WTC11 (cell line): ENCODE results near the gene SPATA6. TPM values are rescaled to one million over a fixed set of nuclear protein-coding genes. Genes with fewer than 3 reads are reported as not detected.

ENCODE experiments used
- ATAC-seq: fragments of 200-7000 bp; cut with Tn5 transposase; 2 replicates; pipeline ENCODE4 v1.10.0; 2021; ENCODE audit warnings: mild to moderate bottlenecking, moderate library complexity
- CTCF ChIA-PET: fragments of 300-600 bp; sonication (Branson Sonifier 250); formaldehyde crosslinking; loops from one replicate; lab custom pipeline; 2021; ENCODE audit warnings: antibody characterized with exemption; lab: Charles Lee
- POLR2A ChIA-PET: fragments of 350-600 bp; sonication (Branson Sonifier 250); formaldehyde crosslinking; loops from one replicate; lab custom pipeline; 2021; ENCODE audit warnings: antibody characterized with exemption; lab: Charles Lee
- DNase-seq: peaks from one replicate; pipeline ENCODE4 v3.0.0; 2021; ENCODE audit warnings: low spot score
- H3K27ac Mint-ChIP-seq: 2 replicates; pipeline ENCODE4 v1.8.0; 2021; ENCODE audit warnings: mixed read lengths
- H3K27me3 Mint-ChIP-seq: 2 replicates; pipeline ENCODE4 v1.8.0; 2021; ENCODE audit warnings: low read depth, mild to moderate bottlenecking, moderate library complexity, mixed read lengths
- H3K36me3 Mint-ChIP-seq: 2 replicates; pipeline ENCODE4 v1.8.0; 2021; ENCODE audit warnings: mixed read lengths
- H3K4me1 Mint-ChIP-seq: 2 replicates; pipeline ENCODE4 v1.8.0; 2022; ENCODE audit warnings: mixed read lengths
- H3K4me3 Mint-ChIP-seq: 2 replicates; pipeline ENCODE4 v1.8.0; 2021; ENCODE audit warnings: mild to moderate bottlenecking, moderate library complexity, mixed read lengths
- H3K9me3 Mint-ChIP-seq: 2 replicates; pipeline ENCODE4 v1.8.0; 2021; ENCODE audit warnings: mixed read lengths
- ATF3 ChIP-seq: sonication (generic); formaldehyde crosslinking; conservative IDR thresholded peaks from 2 replicates; pipeline ENCODE4 v1.8.1; 2022; ENCODE audit warnings: mild to moderate bottlenecking, missing genetic modification reagents
- CBFB ChIP-seq: sonication (generic); formaldehyde crosslinking; IDR thresholded peaks from 2 replicates; pipeline ENCODE4 v1.8.1; 2022; ENCODE audit warnings: mild to moderate bottlenecking, low read depth, missing genetic modification reagents
- CREB1 ChIP-seq: sonication (generic); formaldehyde crosslinking; IDR thresholded peaks from 2 replicates; pipeline ENCODE4 v1.8.0; 2023; ENCODE audit warnings: mild to moderate bottlenecking, missing genetic modification reagents
- CTCF ChIP-seq: fragments of 200-600 bp; IDR thresholded peaks from 2 replicates; pipeline ENCODE4 v1.8.0; 2022; ENCODE audit warnings: antibody characterized with exemption
- ELF4 ChIP-seq: sonication (generic); formaldehyde crosslinking; IDR thresholded peaks from 2 replicates; pipeline ENCODE4 v1.8.1; 2022; ENCODE audit warnings: low read depth, mild to moderate bottlenecking, moderate library complexity, missing genetic modification reagents
- ESRRA ChIP-seq: sonication (generic); formaldehyde crosslinking; IDR thresholded peaks from 2 replicates; pipeline ENCODE4 v1.8.1; 2022; ENCODE audit warnings: mild to moderate bottlenecking, missing genetic modification reagents, borderline replicate concordance
- ETV6 ChIP-seq: sonication (generic); formaldehyde crosslinking; IDR thresholded peaks from 2 replicates; pipeline ENCODE4 v1.8.1; 2022; ENCODE audit warnings: mild to moderate bottlenecking, missing genetic modification reagents
- GABPB1 ChIP-seq: sonication (generic); formaldehyde crosslinking; IDR thresholded peaks from 2 replicates; pipeline ENCODE4 v1.8.1; 2023; ENCODE audit warnings: mild to moderate bottlenecking, missing genetic modification reagents
- GRHL2 ChIP-seq: fragments of 250-450 bp; sonication (Bioruptor Pico); IDR thresholded peaks from 2 replicates; pipeline ENCODE4 v1.8.0; 2022; ENCODE audit warnings: mild to moderate bottlenecking, moderate library complexity; ENCODE audit not compliant: insufficient replicate concordance, severe bottlenecking
- GTF2I ChIP-seq: fragments of 250-450 bp; sonication (Bioruptor Pico); conservative IDR thresholded peaks from 2 replicates; pipeline ENCODE4 v1.4.0; 2021; ENCODE audit warnings: mild to moderate bottlenecking
- JUN ChIP-seq: sonication (generic); formaldehyde crosslinking; IDR thresholded peaks from 2 replicates; pipeline ENCODE4 v1.8.0; 2023; ENCODE audit warnings: mild to moderate bottlenecking, missing genetic modification reagents
- KAT7 ChIP-seq: sonication (generic); formaldehyde crosslinking; IDR thresholded peaks from 2 replicates; pipeline ENCODE4 v1.8.1; 2023; ENCODE audit warnings: missing genetic modification reagents, mild to moderate bottlenecking, borderline replicate concordance
- MLX ChIP-seq: sonication (generic); formaldehyde crosslinking; IDR thresholded peaks from 2 replicates; pipeline ENCODE4 v1.8.1; 2023; ENCODE audit warnings: mild to moderate bottlenecking, missing genetic modification reagents, moderate library complexity
- MXD4 ChIP-seq: fragments of 250-450 bp; sonication (Bioruptor Pico); IDR thresholded peaks from 2 replicates; pipeline ENCODE4 v1.8.0; 2021; ENCODE audit warnings: mild to moderate bottlenecking, moderate library complexity, borderline replicate concordance
- NR1H2 ChIP-seq: sonication (generic); formaldehyde crosslinking; IDR thresholded peaks from 2 replicates; pipeline ENCODE4 v1.9.0; 2021; ENCODE audit warnings: mild to moderate bottlenecking, moderate library complexity, missing genetic modification reagents
- NR2C2 ChIP-seq: sonication (generic); formaldehyde crosslinking; IDR thresholded peaks from 2 replicates; pipeline ENCODE4 v1.8.0; 2022; ENCODE audit warnings: mild to moderate bottlenecking, missing genetic modification reagents
- OVOL2 ChIP-seq: fragments of 250-450 bp; sonication (Bioruptor Pico); IDR thresholded peaks from 2 replicates; pipeline ENCODE4 v1.9.0; 2021; ENCODE audit warnings: mild to moderate bottlenecking, borderline replicate concordance
- TCF7 ChIP-seq: sonication (generic); formaldehyde crosslinking; IDR thresholded peaks from 2 replicates; pipeline ENCODE4 v1.8.0; 2022; ENCODE audit warnings: mild to moderate bottlenecking, low read depth, missing genetic modification reagents, moderate library complexity
- TEAD4 ChIP-seq: sonication (generic); formaldehyde crosslinking; IDR thresholded peaks from 2 replicates; pipeline ENCODE4 v1.8.0; 2022; ENCODE audit warnings: mild to moderate bottlenecking, missing genetic modification reagents
- USF2 ChIP-seq: sonication (generic); formaldehyde crosslinking; IDR thresholded peaks from 2 replicates; pipeline ENCODE4 v1.8.1; 2023; ENCODE audit warnings: mild to moderate bottlenecking, missing genetic modification reagents, moderate library complexity
- ZMAT4 ChIP-seq: fragments of 250-450 bp; sonication (Bioruptor Pico); IDR thresholded peaks from 2 replicates; pipeline ENCODE4 v1.9.0; 2021; ENCODE audit warnings: mild to moderate bottlenecking
- ZNF232 ChIP-seq: sonication (generic); formaldehyde crosslinking; IDR thresholded peaks from 2 replicates; pipeline ENCODE4 v1.8.0; 2022; ENCODE audit warnings: mild to moderate bottlenecking, missing genetic modification reagents
- ZNF263 ChIP-seq: sonication (generic); formaldehyde crosslinking; IDR thresholded peaks from 2 replicates; pipeline ENCODE4 v1.8.1; 2022; ENCODE audit warnings: low read depth, mild to moderate bottlenecking, moderate library complexity, missing genetic modification reagents
- ZNF281 ChIP-seq: sonication (generic); formaldehyde crosslinking; IDR thresholded peaks from 2 replicates; pipeline ENCODE4 v1.8.0; 2023; ENCODE audit warnings: mild to moderate bottlenecking, missing genetic modification reagents
- ZNF423 ChIP-seq: fragments of 250-450 bp; sonication (Bioruptor Pico); IDR thresholded peaks from 2 replicates; pipeline ENCODE4 v2.1.2; 2022; ENCODE audit warnings: mild to moderate bottlenecking, moderate library complexity
- ZNF532 ChIP-seq: fragments of 250-450 bp; sonication (Bioruptor Pico); IDR thresholded peaks from 2 replicates; pipeline ENCODE4 v1.9.0; 2021; ENCODE audit warnings: mild to moderate bottlenecking, borderline replicate concordance
- total RNA-seq: library from RNA; stranded (reverse); gene quantifications from 3 replicates; pipeline ENCODE4 v1.2.3, GENCODE V29; 2021

The SPATA6 gene
- total RNA-seq, 1 experiment from 2014 or later: 17.7 TPM

- Mint-ChIP-seq H3K27ac (no peak overlapping the region), H3K4me1 (peaks cover 3% of the 10 kb centered on the region; the same call in 1 of the 2 replicates), H3K9me3 (peaks cover 18% of the 10 kb centered on the region), H3K27me3 (no peaks in the 10 kb centered on the region), H3K4me3 (no peak overlapping the region), H3K36me3 (peaks cover 15% of the 10 kb centered on the region)
- POLR2A ChIA-PET: no interaction called here
- TF ChIP-seq CREB1 (CRISPR knock-in tag): no peak
- TF ChIP-seq ELF4 (CRISPR knock-in tag): no peak
- no peak for TF ChIP-seq ZNF263 (CRISPR knock-in tag)
- no peak for TF ChIP-seq GTF2I (CRISPR knock-in tag)
- no peak for TF ChIP-seq ZNF532 (CRISPR knock-in tag)
- TF ChIP-seq NR2C2 (CRISPR knock-in tag): no peak
- no peak for TF ChIP-seq JUN (CRISPR knock-in tag)
- DNase-seq (no peak), ATAC-seq (no peak)
- CTCF ChIA-PET: no interaction called here
Observed at GRCh38 chr1:48405400-48405799, 66.6 kb downstream of the SPATA6 start.

GRCh38 chr1:48402599-48402998, 69.4 kb downstream of the SPATA6 start:
- H3K27ac Mint-ChIP-seq: no peak overlapping the region
- ATAC-seq: no peak

More at GRCh38 chr1:48402599-48402998, 69.4 kb downstream of the SPATA6 start:
- Mint-ChIP-seq H3K9me3 (no peaks in the 10 kb centered on the region), H3K27me3 (no peaks in the 10 kb centered on the region), H3K4me3 (no peak overlapping the region), H3K36me3 (no peaks in the 10 kb centered on the region), H3K4me1 (no peaks in the 10 kb centered on the region)
- TF ChIP-seq MLX (CRISPR knock-in tag): no peak
- no peak for TF ChIP-seq KAT7
- no peak for TF ChIP-seq ZNF423 (CRISPR knock-in tag)
- no peak for TF ChIP-seq CBFB (CRISPR knock-in tag)
- no peak for TF ChIP-seq NR1H2 (CRISPR knock-in tag)
- TF ChIP-seq GRHL2 (CRISPR knock-in tag): no peak
- no peak for TF ChIP-seq CTCF
- TF ChIP-seq ZMAT4 (CRISPR knock-in tag): no peak
- no peak for TF ChIP-seq MXD4 (CRISPR knock-in tag)
- TF ChIP-seq OVOL2 (CRISPR knock-in tag): no peak
- TF ChIP-seq ZNF232 (CRISPR knock-in tag): no peak
- no peak for TF ChIP-seq TCF7 (CRISPR knock-in tag)
- TF ChIP-seq ATF3: no peak
- TF ChIP-seq ZNF281 (CRISPR knock-in tag): no peak
- TF ChIP-seq TEAD4 (CRISPR knock-in tag): no peak
- no peak for TF ChIP-seq GABPB1
- no peak for TF ChIP-seq ETV6 (CRISPR knock-in tag)
- TF ChIP-seq USF2 (CRISPR knock-in tag): no peak
- TF ChIP-seq ESRRA: no peak
- POLR2A ChIA-PET: no interaction called here
- CTCF ChIA-PET: no interaction called here
- DNase-seq: no peak
